Endothelial cell (in vitro differentiated cells): ENCODE measurements around the gene OR1F1. TPM values are rescaled to one million over a fixed set of nuclear protein-coding genes. Genes with fewer than 3 reads are reported as not detected.
A peak's percentile ranks its signal among the peaks of the same experiment; 100 is the strongest.

ENCODE experiments used
- DNase-seq: peaks from one replicate; pipeline ENCODE4 v3.0.0; 2021; ENCODE audit warnings: low spot score
- H3K27ac Mint-ChIP-seq: one replicate; pipeline ENCODE4 v1.8.0; 2021; ENCODE audit warnings: mixed read lengths, inconsistent platforms; ENCODE audit not compliant: unreplicated experiment
- H3K27me3 Mint-ChIP-seq: one replicate; pipeline ENCODE4 v1.8.0; 2021; ENCODE audit warnings: mild to moderate bottlenecking, moderate library complexity, mixed read lengths, inconsistent platforms; ENCODE audit not compliant: unreplicated experiment
- H3K36me3 Mint-ChIP-seq: one replicate; pipeline ENCODE4 v1.8.0; 2021; ENCODE audit warnings: mild to moderate bottlenecking, low read depth, mixed read lengths, inconsistent platforms; ENCODE audit not compliant: unreplicated experiment
- H3K4me1 Mint-ChIP-seq: one replicate; pipeline ENCODE4 v1.8.0; 2021; ENCODE audit warnings: mild to moderate bottlenecking, mixed read lengths, inconsistent platforms; ENCODE audit not compliant: unreplicated experiment
- H3K4me3 Mint-ChIP-seq: one replicate; pipeline ENCODE4 v1.8.0; 2021; ENCODE audit warnings: mild to moderate bottlenecking, mixed read lengths, inconsistent platforms; ENCODE audit not compliant: unreplicated experiment
- H3K9me3 Mint-ChIP-seq: one replicate; pipeline ENCODE4 v1.8.0; 2021; ENCODE audit warnings: mixed read lengths, inconsistent platforms; ENCODE audit not compliant: unreplicated experiment
- CTCF ChIP-seq: fragments of 200-600 bp; sonication (generic); IDR thresholded peaks from one replicate; pipeline ENCODE4 v1.5.0; 2021; ENCODE audit warnings: antibody characterized with exemption; ENCODE audit not compliant: unreplicated experiment
- total RNA-seq: library from RNA; stranded (reverse); fragmentation: NEBNext Ultra II Directional; extraction: Animal tissue kit (Norgen Biotek cat#: 25700); gene quantifications from one replicate; pipeline ENCODE4 v1.2.1, GENCODE V29; 2021; ENCODE audit not compliant: unreplicated experiment

The OR1F1 gene
- total RNA-seq, 1 donor from 2014 or later: not detected

DNA sequence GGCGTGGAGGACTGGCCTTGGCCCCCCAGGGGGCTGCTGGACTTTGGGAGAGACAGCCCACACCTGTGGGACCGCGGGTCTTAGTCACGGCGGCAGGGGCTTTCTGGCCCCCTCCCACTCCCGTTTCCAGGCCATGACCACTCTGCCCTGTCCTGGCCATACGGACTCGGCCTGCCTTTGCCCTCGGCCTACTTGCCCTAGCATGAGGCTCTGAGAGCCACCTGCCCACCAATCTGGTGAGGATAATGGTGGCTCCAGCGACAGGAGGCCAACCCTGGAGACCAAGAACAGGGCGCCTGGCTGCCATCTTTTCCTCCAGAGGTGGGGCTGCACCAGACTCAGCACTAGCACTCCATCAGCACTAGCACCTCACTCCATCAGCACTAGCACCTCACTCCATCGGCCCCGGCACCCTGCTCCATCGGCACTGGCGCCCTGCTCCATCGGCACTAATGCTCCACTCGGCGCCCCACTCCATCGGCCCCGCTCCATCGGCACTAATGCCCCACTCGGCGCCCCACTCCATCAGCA lies 46.2 kb upstream of the OR1F1 start:
- Mint-ChIP-seq H3K9me3 (no peaks in the 10 kb centered on the region), H3K27ac (peak overlapping the region; percentile 81), H3K4me1 (peaks cover 2% of the 10 kb centered on the region), H3K4me3 (no peak overlapping the region), H3K36me3 (peaks cover 17% of the 10 kb centered on the region), H3K27me3 (peaks cover 14% of the 10 kb centered on the region)
- no peak for DNase-seq
- no peak for TF ChIP-seq CTCF

GRCh38 chr16:3142327-3142726 lies 45.7 kb upstream of the OR1F1 start:
- no peak for TF ChIP-seq CTCF
- peaks cover 2% of the 10 kb centered on the region for H3K4me1 Mint-ChIP-seq
- no peaks in the 10 kb centered on the region for H3K9me3 Mint-ChIP-seq
- H3K36me3 Mint-ChIP-seq: peaks cover 17% of the 10 kb centered on the region
- no peak for DNase-seq
- peak overlapping the region; percentile 78 for H3K4me3 Mint-ChIP-seq
- peak overlapping the region; percentile 81 for H3K27ac Mint-ChIP-seq
- H3K27me3 Mint-ChIP-seq: peaks cover 14% of the 10 kb centered on the region

GRCh38 chr16:3142770-3143169 lies 45.2 kb upstream of the OR1F1 start:
- H3K9me3 Mint-ChIP-seq: no peaks in the 10 kb centered on the region
- H3K27ac Mint-ChIP-seq: no peak overlapping the region
- no peak for DNase-seq
- H3K4me1 Mint-ChIP-seq: peaks cover under 1% of the 10 kb centered on the region
- H3K4me3 Mint-ChIP-seq: peak overlapping the region; percentile 78
- TF ChIP-seq CTCF: no peak
- peaks cover 17% of the 10 kb centered on the region for H3K36me3 Mint-ChIP-seq
- peaks cover 15% of the 10 kb centered on the region for H3K27me3 Mint-ChIP-seq

GRCh38 chr16:3143189-3143588 lies 44.8 kb upstream of the OR1F1 start:
- no peak for TF ChIP-seq CTCF
- Mint-ChIP-seq H3K27ac (no peak overlapping the region), H3K36me3 (peaks cover 17% of the 10 kb centered on the region)

GRCh38 chr16:3143598-3144320 lies 44.2 kb upstream of the OR1F1 start:
- Mint-ChIP-seq H3K4me1 (no peaks in the 10 kb centered on the region), H3K27ac (no peak overlapping the region), H3K36me3 (peaks cover 17% of the 10 kb centered on the region), H3K4me3 (peak overlapping the region; percentile 82), H3K27me3 (peaks cover 15% of the 10 kb centered on the region), H3K9me3 (no peaks in the 10 kb centered on the region)
- DNase-seq: no peak
- TF ChIP-seq CTCF: no peak

More at GRCh38 chr16:3143189-3143588, 44.8 kb upstream of the OR1F1 start:
- Mint-ChIP-seq H3K4me1 (no peaks in the 10 kb centered on the region), H3K27me3 (peaks cover 15% of the 10 kb centered on the region), H3K9me3 (no peaks in the 10 kb centered on the region), H3K4me3 (peak overlapping the region; percentile 82)
- no peak for DNase-seq
